ENCODE data around the gene SGCD. TPM values are rescaled to one million over a fixed set of nuclear protein-coding genes. Genes with fewer than 3 reads are reported as not detected.

SGCD gene
- total and polyA plus RNA-seq, 4 donors, result 0.79 to 20.9 (median 6.0) TPM

DNA sequence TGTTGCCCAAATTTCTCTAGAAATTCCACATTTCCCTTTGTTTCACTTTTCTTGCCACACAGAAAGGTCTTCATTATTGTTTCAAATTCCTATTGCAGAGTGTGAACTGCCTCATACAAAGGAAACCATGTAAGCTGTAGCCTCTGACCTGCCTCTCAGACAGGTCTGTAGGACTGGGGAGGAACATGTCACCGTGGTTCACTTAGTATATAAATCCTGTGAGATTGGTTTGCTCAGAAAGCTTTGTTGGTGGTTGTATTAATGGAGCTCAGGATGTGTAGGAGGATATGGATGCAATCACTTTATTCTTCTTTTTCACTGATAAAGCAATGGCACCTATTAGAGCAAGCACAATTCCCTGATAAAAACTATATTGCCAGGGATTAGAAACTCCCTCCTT lies 4.2 kb downstream of the SGCD start:
- no peaks in the 10 kb centered on the region for H3K27me3 ChIP-seq (ENCODE audit: control insufficient read depth in 3 of 3, insufficient read depth in 3 of 3, low read length in 2 of 3)
- TF ChIP-seq, protein P1, sequence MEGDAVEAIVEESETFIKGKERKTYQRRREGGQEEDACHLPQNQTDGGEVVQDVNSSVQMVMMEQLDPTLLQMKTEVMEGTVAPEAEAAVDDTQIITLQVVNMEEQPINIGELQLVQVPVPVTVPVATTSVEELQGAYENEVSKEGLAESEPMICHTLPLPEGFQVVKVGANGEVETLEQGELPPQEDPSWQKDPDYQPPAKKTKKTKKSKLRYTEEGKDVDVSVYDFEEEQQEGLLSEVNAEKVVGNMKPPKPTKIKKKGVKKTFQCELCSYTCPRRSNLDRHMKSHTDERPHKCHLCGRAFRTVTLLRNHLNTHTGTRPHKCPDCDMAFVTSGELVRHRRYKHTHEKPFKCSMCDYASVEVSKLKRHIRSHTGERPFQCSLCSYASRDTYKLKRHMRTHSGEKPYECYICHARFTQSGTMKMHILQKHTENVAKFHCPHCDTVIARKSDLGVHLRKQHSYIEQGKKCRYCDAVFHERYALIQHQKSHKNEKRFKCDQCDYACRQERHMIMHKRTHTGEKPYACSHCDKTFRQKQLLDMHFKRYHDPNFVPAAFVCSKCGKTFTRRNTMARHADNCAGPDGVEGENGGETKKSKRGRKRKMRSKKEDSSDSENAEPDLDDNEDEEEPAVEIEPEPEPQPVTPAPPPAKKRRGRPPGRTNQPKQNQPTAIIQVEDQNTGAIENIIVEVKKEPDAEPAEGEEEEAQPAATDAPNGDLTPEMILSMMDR (IDR thresholded peaks at IDR 0.05; ENCODE audit: control extremely low read depth, extremely low read depth), result no peak
- H3K4me3 ChIP-seq, result no peak overlapping the region
- H3K36me3 ChIP-seq (ENCODE audit: control insufficient read depth in 4 of 4, insufficient read depth in 4 of 4, low read length in 4 of 4), result peaks cover 0 to 7% (median 2%) of the 10 kb centered on the region in 4 donors
- no peak for DNase-seq
- peaks cover 0 to 2% (median 0%) of the 10 kb centered on the region in 4 donors for H3K9me3 ChIP-seq (ENCODE audit: control insufficient read depth in 4 of 4, insufficient read depth in 3 of 4, low read length in 3 of 4)
- H3K27ac ChIP-seq (ENCODE audit: low read depth in 1 of 2, low read length in 1 of 2), result no peak overlapping the region
- no peak for ATAC-seq (ENCODE audit: insufficient read depth, low FRiP score)
- H3K4me1 ChIP-seq (ENCODE audit: control insufficient read depth in 5 of 5, insufficient read depth in 5 of 5, low read length in 5 of 5), result peaks cover 0 to 7% (median 3%) of the 10 kb centered on the region in 5 donors
- 27 to 73% methylated on average over 1 of the region's 1 CpG for whole genome bisulfite sequencing, 2 donors
- no peak overlapping the region for H3K9ac ChIP-seq (ENCODE audit: insufficient read depth in 1 of 2, low read length in 2 of 2)

DNA sequence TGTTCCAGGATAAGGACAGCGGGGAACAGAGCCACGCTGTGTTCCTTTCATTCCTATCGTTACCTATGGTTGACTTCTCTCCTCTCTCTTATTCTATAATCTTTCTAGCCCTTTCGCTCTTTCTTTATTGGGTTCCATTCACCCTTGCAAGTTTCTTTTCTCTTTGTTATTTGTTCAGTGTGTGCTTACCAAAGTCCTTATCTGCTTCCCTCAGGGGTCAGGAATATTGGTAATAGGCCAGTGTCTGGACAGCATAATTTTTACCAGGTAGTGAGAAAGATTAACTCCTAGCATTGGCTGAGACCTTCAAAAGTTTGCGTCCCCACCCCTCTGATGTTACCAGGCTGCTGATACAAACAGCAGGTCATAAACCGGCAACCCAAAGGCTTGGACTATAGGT lies 4.9 kb downstream of the SGCD start:
- Histone ChIP-seq H3K4me1 (ENCODE audit: control insufficient read depth in 5 of 5, insufficient read depth in 5 of 5, low read length in 5 of 5) (peaks cover 0 to 3% (median 2%) of the 10 kb centered on the region in 5 donors), H3K4me3 (no peak overlapping the region), H3K27ac (ENCODE audit: low read depth in 1 of 2, low read length in 1 of 2) (peak overlapping the region in 1 of 2 donors; percentile 12), H3K27me3 (ENCODE audit: control insufficient read depth in 3 of 3, insufficient read depth in 3 of 3, low read length in 2 of 3) (no peaks in the 10 kb centered on the region), H3K36me3 (ENCODE audit: control insufficient read depth in 4 of 4, insufficient read depth in 4 of 4, low read length in 4 of 4) (peaks cover 0 to 7% (median 2%) of the 10 kb centered on the region in 4 donors), H3K9ac (ENCODE audit: insufficient read depth in 1 of 2, low read length in 2 of 2) (no peak overlapping the region), H3K9me3 (ENCODE audit: control insufficient read depth in 4 of 4, insufficient read depth in 3 of 4, low read length in 3 of 4) (peaks cover 0 to 2% (median 0%) of the 10 kb centered on the region in 4 donors)
- no peak for DNase-seq
- TF ChIP-seq, protein P1 (IDR thresholded peaks at IDR 0.05; ENCODE audit: control extremely low read depth, extremely low read depth), result no peak
- no peak for ATAC-seq (ENCODE audit: insufficient read depth, low FRiP score)
- WGBS, 2 donors, result 91 to 92% methylated on average over 6 of the region's 6 CpGs

DNA sequence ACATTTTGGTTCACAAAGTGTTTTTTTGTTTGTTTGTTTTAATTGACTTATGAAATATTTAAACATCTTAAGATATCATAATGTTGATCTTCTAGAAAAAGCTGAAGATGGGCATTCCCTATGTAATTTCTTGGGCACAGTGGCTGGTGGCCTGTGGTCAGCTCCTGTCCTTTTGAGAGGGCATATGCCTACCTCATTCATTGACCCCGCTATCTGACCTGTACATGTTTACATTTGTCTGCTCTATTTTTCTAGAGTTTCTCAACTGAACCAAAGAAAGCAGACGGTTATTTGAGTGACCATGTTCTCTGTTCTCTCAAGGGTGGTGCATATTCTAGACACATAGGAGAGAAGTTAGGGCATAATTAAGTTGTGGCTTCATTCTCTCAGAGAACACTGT lies 5.3 kb downstream of the SGCD start:
- Histone ChIP-seq H3K4me1 (ENCODE audit: control insufficient read depth in 5 of 5, insufficient read depth in 5 of 5, low read length in 5 of 5) (peaks cover 0 to 3% (median 2%) of the 10 kb centered on the region in 5 donors), H3K4me3 (no peak overlapping the region), H3K27ac (ENCODE audit: low read depth in 1 of 2, low read length in 1 of 2) (no peak overlapping the region), H3K27me3 (ENCODE audit: control insufficient read depth in 3 of 3, insufficient read depth in 3 of 3, low read length in 2 of 3) (no peaks in the 10 kb centered on the region), H3K36me3 (ENCODE audit: control insufficient read depth in 4 of 4, insufficient read depth in 4 of 4, low read length in 4 of 4) (peaks cover 0 to 7% (median 2%) of the 10 kb centered on the region in 4 donors), H3K9me3 (ENCODE audit: control insufficient read depth in 4 of 4, insufficient read depth in 3 of 4, low read length in 3 of 4) (peaks cover 0 to 2% (median 0%) of the 10 kb centered on the region in 4 donors), H3K9ac (ENCODE audit: insufficient read depth in 1 of 2, low read length in 2 of 2) (no peak overlapping the region)
- no peak for ATAC-seq (ENCODE audit: insufficient read depth, low FRiP score)
- TF ChIP-seq, protein P1 (IDR thresholded peaks at IDR 0.05; ENCODE audit: control extremely low read depth, extremely low read depth), result no peak
- DNase-seq, result no peak
- WGBS, 2 donors, result 41 to 60% methylated on average over 2 of the region's 2 CpGs
